ENCODE measurements around the gene TMIE.

TMIE gene

GRCh38 chr3:46685446-46685845, 15.7 kb upstream of the TMIE start:
- no peak for TF ChIP-seq Cebpa-rat (IDR thresholded peaks at IDR 0.05)
- Histone ChIP-seq H3K4me2 (no peak overlapping the region), H3K4me3 (no peak overlapping the region), H4K20me1 (no peaks in the 10 kb centered on the region), H3K27me3 (no peaks in the 10 kb centered on the region), H3K9ac (no peak overlapping the region), H3K4me1 (peaks cover 14% of the 10 kb centered on the region), H3K36me3 (no peaks in the 10 kb centered on the region), H3K27ac (no peak overlapping the region), H3K9me3 (no peaks in the 10 kb centered on the region)

- TF ChIP-seq Cebpa-rat (IDR thresholded peaks at IDR 0.05) = no peak
- peaks cover 49% of the 10 kb centered on the region for H3K4me1 ChIP-seq
- no peak overlapping the region for H3K27ac ChIP-seq
- H3K27me3 ChIP-seq = peaks cover 15% of the 10 kb centered on the region
- no peaks in the 10 kb centered on the region for H3K9me3 ChIP-seq
- H3K9ac ChIP-seq = 0 out of 2 replicates have a peak overlapping the region, but pooled peaks have one; percentile 29
- no peaks in the 10 kb centered on the region for H4K20me1 ChIP-seq
- no peak overlapping the region for H3K4me3 ChIP-seq
- no peaks in the 10 kb centered on the region for H3K36me3 ChIP-seq
- peak overlapping the region; percentile 65 for H3K4me2 ChIP-seq
Observed at GRCh38 chr3:46690798-46691197, 10.4 kb upstream of the TMIE start.

- peaks cover 15% of the 10 kb centered on the region for H3K27me3 ChIP-seq
- peak overlapping the region; percentile 74 for H3K9ac ChIP-seq
- H3K4me1 ChIP-seq = peaks cover 66% of the 10 kb centered on the region
- no peaks in the 10 kb centered on the region for H3K9me3 ChIP-seq
- TF ChIP-seq Cebpa-rat (IDR thresholded peaks at IDR 0.05) = no peak
- H4K20me1 ChIP-seq = no peaks in the 10 kb centered on the region
- H3K27ac ChIP-seq = no peak overlapping the region
- peak overlapping the region; percentile 71 for H3K4me3 ChIP-seq
- H3K36me3 ChIP-seq = no peaks in the 10 kb centered on the region
- H3K4me2 ChIP-seq = peak overlapping the region; percentile 100
Observed at GRCh38 chr3:46692566-46692990, 8.6 kb upstream of the TMIE start.

DNA sequence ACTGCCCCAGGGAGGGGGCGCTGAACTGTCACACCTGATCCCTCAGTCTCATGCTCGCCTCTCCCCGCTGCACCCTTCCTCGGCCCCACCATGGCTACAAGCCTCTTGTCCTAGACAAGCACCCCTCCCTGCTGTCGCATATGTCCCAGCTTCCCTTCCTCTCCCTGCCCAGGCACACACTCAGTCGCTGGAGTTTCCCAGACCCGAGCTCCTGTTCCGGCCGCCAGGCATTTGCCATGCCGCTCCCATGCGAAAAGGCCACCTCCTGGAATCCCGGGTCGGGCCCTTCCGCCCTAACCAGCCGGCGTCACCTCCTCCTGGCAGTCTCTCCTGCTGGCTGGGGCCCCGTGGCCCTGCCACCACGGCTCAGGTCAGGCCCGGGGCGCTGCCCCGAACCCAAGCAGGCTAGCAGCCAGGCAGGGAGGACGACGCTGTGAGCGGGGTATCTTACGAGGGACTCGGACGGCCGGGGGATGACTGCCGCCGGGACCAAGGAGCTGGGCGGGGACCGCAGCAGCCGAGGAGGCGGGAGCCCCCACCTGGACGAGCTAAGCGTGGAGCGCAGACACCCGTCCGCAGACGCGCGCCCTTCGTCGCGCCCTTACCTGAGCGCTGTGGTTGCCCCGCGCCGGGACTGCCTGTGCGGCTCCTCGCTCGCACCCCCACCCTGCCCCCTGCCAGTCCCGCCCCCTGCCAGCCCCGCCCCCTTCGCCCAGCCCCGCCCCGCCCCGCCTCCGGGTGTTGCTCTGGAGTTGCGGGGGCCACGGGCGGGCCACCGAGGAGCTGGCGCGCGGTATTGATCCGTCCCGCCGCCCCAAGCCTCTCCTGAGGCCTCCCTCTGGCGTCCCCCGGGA, 7.9 kb upstream of the TMIE start, which contains the start of gene ALS2CL:
Gene ALS2CL, minus strand, starts transcription at position 642 of the 854 bp plus-strand sequence. CDS start 4,239 bp downstream, outside the sequence.
- Histone ChIP-seq H3K27me3 (peaks cover 15% of the 10 kb centered on the region), H4K20me1 (no peaks in the 10 kb centered on the region), H3K9ac (peak within 1 kb of the TSS; percentile 77), H3K4me1 (peaks cover 69% of the 10 kb centered on the region), H3K36me3 (no peaks in the 10 kb centered on the region), H3K4me3 (peak within 1 kb of the TSS; percentile 71), H3K4me2 (peak within 1 kb of the TSS; percentile 100), H3K27ac (peak within 1 kb of the TSS; percentile 81), H3K9me3 (no peaks in the 10 kb centered on the region)
- no peak for TF ChIP-seq Cebpa-rat (IDR thresholded peaks at IDR 0.05)

DNA sequence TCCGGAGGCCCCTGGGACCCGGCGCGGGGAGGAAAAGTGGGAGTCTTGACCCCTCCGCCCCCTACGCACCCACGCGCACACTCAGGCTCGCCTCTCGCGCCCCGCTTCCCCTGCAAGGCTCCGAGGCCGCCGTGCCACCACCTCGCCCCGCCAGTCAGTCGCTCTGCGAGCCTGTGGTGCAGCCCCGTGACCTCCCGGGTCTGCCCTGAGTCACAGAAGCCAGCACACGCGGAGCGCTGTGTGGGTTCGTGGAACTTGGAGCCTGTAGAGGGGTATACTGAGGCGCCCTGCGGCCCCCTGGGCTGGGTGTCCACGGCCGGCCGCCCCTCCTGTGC, 7.3 kb upstream of the TMIE start:
- no peaks in the 10 kb centered on the region for H3K9me3 ChIP-seq
- H3K27me3 ChIP-seq = peaks cover 15% of the 10 kb centered on the region
- peaks cover 69% of the 10 kb centered on the region for H3K4me1 ChIP-seq
- H3K9ac ChIP-seq = peak overlapping the region; percentile 77
- no peaks in the 10 kb centered on the region for H4K20me1 ChIP-seq
- no peak for TF ChIP-seq Cebpa-rat (IDR thresholded peaks at IDR 0.05)
- peak overlapping the region; percentile 100 for H3K4me2 ChIP-seq
- peak overlapping the region; percentile 81 for H3K27ac ChIP-seq
- H3K36me3 ChIP-seq = no peaks in the 10 kb centered on the region
- peak overlapping the region; percentile 71 for H3K4me3 ChIP-seq

DNA sequence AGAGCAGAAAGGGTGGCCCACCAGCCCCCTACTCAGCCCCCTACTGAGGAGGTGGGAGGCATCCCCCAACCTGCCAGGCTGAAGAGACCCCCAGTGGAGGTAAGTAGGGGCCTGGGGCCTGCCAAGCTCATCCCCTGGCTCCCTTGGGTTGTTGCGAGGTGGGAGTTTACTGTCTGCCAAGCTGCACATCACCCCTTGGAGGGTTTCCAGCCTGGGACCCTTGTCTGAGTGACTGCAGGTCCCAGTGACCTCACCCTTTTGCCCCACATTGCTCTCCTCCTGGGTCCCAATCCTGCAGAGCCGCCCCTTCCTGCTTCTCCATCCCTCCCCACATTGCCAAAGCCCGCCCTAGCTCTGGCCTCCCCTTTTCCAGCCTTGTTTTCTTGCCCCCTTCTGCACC, 6.7 kb upstream of the TMIE start:
- H3K4me2 ChIP-seq = peak overlapping the region; percentile 100

DNA sequence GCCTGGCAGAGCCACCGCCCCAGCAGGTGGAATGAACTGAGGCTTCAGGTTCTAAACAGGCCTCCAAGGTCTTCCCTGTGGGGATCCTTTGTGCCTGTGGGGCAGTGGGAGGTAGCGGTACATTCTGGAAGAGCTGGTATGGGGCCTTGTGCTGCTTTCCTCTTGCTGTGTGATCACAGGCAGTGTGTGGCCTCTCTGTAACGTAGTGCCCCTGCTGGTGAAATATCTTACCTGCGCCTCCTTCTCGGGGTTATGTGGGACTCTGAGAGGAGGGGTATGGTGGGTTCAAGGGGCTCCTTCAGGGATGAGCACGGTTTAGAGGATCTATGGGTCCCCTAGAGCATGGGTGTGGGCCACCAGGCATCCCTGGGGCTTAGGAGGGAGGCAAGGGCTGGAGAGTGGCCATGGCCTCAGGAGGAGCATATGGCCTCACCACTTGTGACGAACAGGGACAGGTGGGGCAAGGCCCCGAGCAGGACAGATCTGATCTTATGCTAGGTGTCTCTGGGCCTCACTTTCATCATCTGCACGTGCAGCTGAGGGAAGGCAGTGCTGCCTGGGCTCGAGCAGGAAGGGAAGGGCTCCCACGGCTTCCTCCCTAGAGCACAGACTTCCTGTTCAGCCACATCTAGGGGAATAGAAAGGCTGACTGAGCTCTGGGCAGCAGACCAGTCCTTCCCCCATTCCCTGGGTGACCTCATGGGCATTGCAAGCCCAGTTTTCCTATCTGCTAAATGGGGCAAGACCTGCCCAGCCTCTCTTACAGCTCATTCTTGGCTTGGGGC, 5.8 kb upstream of the TMIE start:
- Histone ChIP-seq H3K9me3 (no peaks in the 10 kb centered on the region), H3K9ac (peak overlapping the region; percentile 77), H3K4me1 (peaks cover 68% of the 10 kb centered on the region), H3K27ac (peak overlapping the region; percentile 81), H3K4me2 (peak overlapping the region; percentile 100), H3K4me3 (peak overlapping the region; percentile 71; the same call in 1 of the 2 replicates), H3K36me3 (no peaks in the 10 kb centered on the region), H4K20me1 (no peaks in the 10 kb centered on the region), H3K27me3 (peaks cover 20% of the 10 kb centered on the region)
- TF ChIP-seq Cebpa-rat (IDR thresholded peaks at IDR 0.05) = no peak

More for the DNA sequence above, 6.7 kb upstream of the TMIE start:
- no peaks in the 10 kb centered on the region for H3K36me3 ChIP-seq
- H3K4me3 ChIP-seq = peak overlapping the region; percentile 71
- no peaks in the 10 kb centered on the region for H4K20me1 ChIP-seq
- peak overlapping the region; percentile 81 for H3K27ac ChIP-seq
- peaks cover 69% of the 10 kb centered on the region for H3K4me1 ChIP-seq
- TF ChIP-seq Cebpa-rat (IDR thresholded peaks at IDR 0.05) = no peak
- peaks cover 15% of the 10 kb centered on the region for H3K27me3 ChIP-seq
- peak overlapping the region; percentile 77 for H3K9ac ChIP-seq
- no peaks in the 10 kb centered on the region for H3K9me3 ChIP-seq

GRCh38 chr3:46695962-46696894, 5.0 kb upstream of the TMIE start:
- Histone ChIP-seq H3K9me3 (no peaks in the 10 kb centered on the region), H3K27ac (peak overlapping the region; percentile 81), H3K4me3 (0 out of 2 replicates have a peak overlapping the region, but pooled peaks have one; percentile 71), H4K20me1 (no peaks in the 10 kb centered on the region), H3K4me2 (peak overlapping the region; percentile 100), H3K36me3 (no peaks in the 10 kb centered on the region), H3K4me1 (peaks cover 65% of the 10 kb centered on the region), H3K27me3 (peaks cover 27% of the 10 kb centered on the region), H3K9ac (peak overlapping the region; percentile 77; the same call in 1 of the 2 replicates)
- no peak for TF ChIP-seq Cebpa-rat (IDR thresholded peaks at IDR 0.05)
